NCI-H82 (cell line): ENCODE measurements around the gene SYT8.
"Not testable (repeated sequence)": the region's sequence is repeated elsewhere in the genome, so short reads cannot be mapped to it uniquely, and the experiment has no call there.

ENCODE experiments used
- DNase-seq: peaks from one replicate; lab custom pipeline; 2025; lab: John Stamatoyannopoulos, UW

The SYT8 gene

DNA sequence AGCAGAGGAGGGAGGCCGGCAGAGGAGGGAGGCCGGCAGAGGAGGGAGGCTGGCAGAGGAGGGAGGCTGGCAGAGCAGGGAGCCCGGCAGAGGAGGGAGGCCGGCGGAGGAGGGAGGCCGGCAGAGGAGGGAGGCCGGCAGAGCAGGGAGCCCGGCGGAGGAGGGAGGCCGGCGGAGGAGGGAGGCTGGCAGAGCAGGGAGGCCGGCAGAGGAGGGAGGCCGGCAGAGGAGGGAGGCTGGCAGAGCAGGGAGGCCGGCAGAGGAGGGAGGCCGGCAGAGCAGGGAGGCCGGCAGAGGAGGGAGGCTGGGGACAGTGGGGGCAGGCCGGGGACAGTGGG lies 39.0 kb downstream of the SYT8 start:
- not testable (repeated sequence) for DNase-seq

DNA sequence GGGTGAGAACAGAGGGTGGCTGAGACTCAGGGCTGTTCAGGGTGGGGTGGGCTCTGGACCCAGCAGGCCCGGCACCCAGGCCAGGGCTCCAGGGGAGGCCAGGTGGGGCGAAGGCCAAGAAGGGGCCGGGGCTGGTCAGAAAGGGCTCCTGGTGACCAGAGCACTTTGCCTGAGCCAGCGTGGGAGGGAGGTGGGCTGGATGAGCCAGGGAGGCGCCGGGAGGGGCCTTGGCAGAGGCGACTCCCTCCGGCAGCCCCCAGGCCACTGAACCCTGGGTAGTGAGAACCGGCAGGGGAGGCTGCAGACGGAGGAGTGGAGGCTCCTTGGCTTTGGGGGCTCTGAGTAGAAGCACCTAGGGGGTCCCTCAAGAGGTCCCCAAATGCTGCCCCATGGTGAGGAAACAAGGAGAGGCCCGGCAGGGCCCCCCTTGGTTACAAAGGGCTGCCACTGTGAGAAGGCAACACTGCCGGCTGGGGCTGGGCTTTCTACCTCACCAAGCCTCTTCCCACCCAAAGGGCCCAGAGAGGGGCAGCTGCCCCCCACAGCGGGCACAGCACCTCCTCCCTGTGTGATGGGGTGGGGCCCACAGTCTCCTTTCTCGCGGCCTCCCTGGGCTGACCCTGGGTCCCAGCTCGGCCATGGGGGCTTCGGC lies 39.8 kb downstream of the SYT8 start:
- not testable (repeated sequence) for DNase-seq

DNA sequence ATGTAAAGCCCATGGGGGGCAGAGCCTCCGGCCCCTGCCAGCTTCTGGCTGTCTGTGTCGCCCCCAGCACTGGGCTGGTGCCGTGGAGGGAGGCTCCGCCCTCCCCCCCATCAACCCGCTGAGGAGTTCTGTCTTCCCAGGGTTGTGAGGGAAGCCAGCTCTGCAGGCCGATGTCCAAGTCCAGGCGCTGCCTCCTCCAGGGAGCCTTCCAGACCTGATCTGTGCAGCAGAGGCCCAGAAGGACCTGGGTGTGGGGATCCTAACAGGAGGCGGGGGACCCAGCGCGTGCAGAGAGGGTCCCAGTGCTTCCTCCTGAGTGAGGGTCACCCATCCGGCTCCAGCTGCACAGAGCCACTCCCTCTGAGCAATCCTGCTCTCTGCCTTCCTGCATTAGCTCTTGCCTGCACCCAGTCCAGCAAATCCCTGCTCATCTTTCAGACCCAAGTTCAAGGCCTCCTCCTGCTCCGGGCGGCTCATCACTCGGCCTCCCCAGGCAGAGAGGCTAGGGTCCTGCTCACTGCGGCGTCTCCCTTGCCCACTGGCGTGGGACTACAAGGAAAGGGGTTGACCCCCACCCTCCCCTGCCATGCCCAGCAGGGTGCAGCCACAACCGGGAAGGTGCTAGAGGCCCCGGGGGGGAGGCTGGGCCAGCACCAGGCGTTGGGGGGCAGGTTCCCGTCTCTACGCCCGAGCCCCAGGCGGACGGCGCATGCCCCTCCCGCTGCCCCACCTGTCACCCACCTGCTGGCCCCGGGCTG lies 40.5 kb downstream of the SYT8 start:
- no peak for DNase-seq

DNA sequence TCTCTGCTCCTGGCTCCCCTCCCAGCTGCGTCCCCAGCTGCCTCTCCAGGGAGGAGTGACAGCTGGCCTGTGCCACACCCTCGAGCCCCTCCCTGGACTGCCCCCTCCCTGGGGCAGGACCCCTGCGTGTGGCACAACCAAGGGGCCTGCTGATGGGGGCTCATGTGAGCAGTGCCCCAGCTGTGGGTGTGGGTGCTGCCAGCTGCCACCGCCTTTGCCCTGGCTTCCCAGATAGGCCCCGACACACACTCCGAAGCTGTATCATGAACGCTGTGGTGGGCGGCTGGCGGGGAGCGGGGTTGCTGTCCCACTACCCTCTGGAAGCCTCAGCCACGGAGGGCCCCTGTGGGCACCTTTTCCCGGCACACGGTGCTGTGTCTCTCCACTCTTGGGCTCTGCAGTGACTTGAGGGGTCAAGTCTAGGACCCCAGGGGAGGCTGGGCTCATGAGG lies 41.1 kb downstream of the SYT8 start:
- not testable (repeated sequence) for DNase-seq

DNA sequence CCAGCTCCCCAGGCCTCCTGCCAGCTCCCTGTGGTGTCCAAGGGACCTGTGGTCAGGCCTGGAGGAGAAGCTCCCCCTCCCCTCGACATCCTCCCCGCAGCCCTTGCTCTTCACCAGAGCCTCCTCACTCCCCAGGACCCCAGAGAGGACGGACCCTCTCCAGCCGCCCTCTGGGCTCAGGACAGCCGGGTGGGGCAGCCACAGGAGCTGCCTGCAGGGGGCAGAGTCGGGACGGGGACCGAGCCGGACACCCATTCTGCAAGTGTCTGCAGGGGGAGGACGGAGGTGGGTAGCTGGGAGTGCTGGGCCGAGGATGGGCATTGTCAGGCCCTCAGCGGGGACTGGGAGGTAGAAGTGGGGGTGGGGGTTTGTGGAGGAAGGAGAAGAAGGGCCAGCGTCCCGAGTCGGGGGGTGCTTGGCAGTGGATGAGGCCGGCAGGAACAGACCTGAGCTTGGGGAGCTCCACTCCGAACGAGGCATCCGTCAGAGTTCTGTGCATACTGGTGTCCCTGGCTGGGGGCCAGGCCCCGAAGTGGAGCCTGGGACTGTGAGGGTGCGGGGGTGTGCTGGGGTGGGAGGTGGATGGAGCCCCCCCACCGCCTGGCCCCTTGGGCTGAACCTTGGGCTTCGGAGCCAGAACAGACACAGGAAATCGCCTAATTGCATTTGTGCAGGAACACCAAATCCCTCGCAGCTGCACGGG lies 41.7 kb downstream of the SYT8 start:
- DNase-seq, result peak; percentile 13

DNA sequence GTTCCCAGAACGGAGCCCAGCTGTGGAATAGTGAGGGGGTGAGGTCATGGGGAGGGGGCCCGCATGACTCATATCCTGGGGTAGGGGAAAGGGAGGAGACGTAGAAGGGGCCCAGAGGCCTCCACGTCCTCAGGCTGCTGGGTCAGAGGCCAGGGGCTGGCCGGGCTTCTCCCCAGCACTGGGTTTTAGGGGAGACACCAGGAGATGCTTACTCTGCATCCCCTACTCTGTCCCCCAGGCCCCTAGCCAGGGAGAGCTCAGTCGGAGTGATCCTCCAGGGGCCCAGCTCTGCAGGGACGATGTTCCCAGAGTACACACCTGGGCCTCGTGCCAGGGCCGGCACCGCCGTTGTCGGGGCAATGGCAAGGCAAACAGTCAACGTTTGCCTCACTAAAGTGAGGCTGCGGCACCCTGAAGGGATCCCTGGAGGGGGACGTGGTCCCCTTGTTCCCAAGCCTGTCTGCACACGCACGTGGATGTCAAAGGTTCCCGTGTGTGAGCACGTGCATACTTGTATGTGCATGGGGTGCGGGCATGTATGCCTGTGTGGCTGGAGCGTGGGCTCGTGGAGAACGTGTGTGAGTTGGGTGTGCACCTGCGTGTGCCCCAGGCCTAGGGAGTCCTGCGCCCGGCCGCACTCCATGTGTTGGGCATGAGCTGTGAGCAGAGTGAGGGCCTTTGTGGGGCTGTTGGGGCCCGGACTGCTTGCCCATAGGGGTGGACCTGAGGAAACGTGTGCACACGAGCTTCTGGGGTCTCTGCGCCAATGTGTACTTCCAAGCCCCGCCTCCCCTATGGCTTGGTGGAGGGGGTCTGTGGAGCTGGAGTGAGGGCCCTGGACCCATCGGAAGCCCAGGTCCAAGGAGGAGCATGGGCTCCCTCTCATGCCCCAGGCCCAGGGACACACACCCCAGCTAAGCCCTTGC lies 42.7 kb downstream of the SYT8 start:
- DNase-seq, result no peak

DNA sequence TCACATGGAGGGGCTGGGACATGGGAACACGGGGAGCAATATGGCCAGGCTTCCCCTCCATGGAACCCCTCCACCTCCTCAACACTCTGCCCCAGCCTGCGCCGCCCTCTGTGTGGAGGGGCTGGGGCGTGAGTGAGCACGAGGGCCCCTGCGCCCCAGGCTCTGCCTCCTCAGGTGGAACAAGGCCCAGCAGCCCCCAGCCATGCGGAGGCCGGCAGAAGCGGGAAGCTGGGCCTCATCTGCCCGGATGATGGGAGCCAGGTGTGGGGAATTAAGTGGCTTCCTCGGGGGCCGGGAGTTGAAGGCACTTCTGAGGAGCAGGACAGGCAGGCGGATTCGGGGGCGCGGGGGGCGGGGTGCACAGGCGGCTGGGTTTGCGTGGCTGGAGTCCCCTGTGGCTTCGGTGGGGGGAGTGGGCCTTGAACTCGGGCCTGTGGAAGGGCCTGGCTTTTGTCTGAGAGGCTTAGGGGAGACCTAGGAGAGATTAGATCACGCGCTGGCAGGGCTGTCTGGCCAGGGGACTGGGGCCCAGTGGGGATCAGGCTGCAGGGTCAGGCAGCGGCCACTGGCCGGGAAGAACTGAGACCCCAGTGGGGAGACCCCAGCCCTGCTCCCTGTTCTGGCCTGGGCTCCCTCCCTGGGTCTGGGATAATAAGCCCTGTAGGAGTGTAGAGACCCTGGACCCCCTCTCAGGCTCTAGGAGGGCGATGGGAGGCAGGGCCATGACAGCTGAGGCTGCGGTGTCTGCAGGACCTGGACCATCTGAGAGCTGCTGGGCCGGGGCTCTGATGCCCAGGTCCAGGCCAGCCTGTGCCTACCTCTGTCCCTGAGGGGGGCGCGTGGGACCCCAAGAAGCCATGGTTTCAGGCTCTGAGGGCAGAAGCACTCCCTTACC lies 43.6 kb downstream of the SYT8 start:
- DNase-seq, result no peak

DNA sequence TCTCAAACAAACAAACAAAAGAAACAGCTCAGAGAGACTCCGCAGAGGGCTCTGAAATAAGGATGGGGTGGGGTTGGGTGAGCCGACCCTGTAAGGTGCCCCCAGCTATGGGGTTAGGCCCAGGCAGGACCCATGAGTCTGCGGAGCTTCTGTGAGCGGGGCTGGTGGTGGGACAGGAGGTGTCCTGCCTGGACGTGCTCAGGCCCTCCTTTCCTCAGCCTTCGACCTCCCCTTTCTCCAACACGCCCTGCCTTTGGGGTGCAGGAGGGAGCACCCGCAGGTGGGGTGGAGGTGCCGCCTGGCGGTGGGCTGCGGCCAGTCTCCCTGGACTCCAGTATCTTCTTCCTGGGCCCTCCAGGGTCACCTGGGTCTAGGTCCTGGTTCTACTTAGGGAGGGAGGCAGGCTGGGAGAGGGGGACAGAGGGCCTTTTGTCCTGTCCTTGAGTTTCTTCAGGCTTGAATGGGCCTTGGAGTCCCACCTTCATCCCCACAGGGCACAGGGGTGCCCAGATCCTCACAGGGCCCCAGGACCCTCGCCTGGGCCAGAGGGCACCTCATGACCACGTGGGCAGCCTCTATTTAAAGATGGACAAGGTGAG lies 44.7 kb downstream of the SYT8 start:
- DNase-seq, result no peak

DNA sequence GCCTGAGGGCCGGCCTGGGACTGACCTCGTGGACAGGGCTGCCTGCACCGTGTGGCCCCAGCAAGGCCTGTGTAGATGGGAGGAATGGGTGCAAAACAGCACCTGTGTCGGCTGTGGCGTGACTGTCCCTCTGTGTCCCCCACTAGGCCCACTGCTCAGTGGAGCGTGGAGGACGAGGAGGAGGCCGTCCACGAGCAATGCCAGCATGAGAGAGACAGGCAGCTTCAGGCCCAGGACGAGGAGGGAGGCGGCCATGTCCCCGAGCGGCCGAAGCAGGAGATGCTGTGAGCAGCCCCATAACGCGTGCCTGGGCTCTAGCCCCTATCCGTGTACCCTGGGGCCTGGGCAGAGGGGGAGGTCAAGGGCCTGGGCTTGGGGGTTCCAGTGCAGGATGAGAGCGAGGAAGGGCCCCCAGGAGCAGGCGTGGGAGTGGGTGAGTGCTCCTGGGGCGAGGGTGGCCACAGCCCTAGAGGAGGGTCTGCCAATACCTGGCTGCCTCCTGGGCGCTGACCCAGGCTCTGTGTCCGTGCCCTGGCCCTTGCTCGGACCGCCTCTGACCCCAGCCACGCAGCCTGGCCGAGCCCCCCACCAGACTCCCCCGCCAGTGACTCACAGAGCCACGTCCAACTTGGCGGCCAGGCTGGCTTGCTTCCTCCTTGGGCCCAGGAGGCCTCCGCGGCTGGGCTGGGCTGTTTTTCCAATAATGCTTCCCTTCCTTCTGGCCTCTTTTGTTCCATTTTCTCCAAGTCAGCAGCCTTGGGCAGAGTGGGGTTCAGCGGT lies 45.3 kb downstream of the SYT8 start:
- DNase-seq, result no peak

DNA sequence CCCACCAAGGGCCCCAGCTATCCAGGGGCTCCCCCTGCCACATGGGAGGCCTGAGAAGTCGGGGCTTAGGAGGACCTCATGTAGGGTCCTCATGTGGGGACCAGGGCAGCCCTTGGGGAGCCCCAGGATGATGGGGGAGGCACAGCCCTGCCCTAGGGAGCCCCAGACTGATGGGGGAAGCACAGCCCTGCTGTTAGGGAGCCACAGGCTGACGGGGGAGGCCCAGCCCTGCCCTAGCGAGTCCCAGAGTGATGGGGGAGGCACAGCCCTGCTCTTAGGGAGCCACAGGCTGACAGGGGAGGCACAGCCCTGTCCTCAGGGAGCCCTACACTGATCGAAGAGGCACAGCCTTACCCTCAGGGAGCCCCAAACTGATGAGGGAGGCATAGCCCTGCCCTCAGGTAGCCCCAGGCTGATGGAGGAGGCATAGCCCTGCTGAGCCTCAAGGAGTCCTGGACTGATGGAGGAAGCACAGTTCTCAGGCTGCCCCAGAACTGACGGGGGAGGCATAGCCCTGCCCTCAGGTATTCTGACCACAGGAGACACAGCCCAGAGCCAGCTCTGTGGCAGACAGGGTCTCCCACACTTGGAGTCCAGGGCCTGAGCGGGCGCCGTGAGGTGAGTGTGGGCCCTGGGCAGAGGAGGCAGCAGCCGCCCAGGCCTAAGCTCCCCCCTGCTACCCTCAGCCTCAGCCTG lies 46.1 kb downstream of the SYT8 start:
- no peak for DNase-seq

DNA sequence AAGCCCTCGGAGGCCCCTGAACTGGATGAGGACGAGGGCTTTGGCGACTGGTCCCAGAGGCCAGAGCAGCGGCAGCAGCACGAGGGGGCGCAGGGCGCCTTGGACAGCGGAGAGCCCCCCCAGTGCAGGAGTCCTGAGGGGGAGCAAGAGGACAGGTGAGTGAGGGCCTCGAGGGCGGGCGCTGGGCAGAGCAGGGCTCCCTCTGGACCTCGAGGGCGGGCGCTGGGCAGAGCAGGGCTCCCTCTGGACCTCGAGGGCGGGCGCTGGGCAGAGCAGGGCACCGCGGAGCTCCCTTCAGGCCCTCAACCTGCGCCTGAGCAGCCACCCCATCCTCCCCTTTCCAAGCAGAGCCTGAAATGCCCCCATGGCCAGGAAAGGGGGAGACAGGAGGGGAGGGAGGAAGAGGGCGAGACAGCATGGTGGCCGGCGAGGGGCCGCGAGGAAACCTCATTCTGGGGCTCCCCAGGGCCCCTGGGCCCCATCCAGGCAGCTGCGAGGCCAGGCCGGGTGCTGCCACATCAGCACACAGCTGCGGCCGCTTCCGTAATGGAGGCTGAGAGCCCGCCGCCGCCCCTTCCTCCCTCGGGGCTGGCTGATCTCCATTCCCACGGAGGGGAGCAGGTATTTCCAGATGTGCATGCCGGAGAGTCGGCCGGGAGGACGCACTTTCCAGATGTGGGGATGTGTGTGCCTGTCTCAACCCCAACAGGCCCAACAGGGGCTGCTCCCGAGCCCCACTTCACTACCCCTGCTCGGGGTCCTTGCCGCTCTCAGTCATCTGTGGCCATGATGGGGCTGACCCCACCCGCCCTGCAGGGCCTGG lies 46.9 kb downstream of the SYT8 start:
- DNase-seq, result no peak

DNA sequence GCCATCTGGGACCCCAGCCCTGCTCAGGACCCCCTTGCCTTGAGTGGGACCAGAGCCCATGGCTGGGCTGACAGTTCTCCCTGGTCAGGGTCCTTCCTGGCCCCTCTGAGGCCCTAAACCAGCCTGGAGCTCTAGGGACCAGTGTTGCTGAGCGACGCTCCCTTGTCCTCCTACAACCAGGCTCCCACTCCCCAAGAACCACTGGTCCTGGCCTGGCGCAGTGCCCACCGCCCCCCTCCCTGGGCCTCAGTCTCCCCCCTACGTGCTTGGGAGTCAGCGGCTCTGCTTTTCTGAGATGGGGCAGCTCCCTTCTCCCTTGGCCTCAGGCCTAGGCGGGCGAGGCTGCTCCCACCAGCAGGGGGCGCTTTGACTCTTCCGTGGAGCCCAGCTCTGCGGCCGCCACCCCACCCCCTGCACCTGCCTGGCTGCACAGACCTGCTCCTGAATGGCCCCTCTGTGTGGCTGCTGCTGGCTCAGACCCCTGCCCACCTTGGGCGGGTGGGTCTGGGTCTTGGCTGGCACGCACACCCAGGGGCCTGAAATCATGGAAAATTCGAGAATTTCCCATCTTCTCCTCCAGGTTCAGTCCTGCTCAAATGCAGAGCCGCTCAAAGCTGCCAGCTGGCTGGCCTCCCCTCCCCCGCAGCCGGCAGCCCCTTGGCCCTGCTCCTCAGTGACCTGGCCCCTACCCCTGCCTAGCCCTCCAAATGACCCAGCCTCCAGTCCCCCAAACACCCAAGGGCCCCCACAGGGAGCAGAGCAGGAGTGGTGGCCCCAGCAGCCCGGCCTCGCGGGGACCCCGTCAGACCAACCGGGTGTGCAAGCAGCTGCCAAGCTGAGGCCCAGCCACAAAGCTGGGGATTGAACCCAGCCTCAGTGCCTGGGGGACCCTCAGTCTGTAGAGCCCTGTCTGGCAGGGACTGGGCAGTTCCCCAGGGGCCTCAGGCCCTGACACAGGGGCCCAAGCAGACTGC lies 47.8 kb downstream of the SYT8 start:
- DNase-seq, result peak; percentile 73

DNA sequence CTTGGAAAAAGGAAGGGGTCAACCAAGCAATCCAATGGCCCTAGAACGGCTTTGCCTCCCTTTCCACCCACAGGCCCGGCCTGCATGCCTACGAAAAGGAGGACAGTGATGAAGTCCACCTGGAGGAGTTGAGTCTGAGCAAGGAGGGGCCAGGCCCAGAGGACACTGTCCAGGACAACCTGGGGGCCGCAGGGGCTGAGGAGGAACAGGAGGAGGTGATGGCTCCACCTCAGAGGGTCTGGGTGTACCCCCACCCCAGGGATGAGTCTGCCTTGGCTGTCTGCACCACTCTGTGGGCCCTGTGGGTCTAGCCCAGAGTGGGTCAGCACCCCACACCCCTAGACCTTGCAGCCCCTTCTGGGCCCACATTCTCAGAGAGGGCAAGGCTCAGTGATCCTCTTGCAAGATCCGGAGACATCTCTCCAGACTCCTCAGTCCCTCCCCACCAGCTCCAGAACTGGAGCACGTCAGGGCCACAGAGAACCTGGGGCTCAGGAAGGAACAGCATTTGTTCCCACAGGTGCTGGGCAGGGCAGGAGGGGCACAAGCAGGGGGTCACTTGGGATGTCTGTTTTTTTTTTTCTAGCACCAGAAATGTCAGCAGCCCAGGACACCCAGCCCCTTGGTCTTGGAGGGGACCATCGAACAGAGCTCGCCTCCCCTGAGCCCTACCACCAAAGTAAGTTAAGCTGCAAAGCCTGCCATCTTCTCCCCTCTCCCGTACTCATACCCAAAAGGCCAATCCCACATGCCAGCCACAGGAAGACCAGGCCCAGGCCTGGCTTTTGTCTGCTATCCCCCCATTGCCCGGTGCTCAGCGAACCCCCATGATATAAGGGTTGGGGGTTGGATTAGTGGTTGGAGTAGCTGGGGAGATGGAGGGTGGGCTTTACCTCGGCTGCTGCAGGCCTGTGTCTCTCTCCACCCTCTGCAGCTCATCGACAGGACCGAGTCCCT lies 48.8 kb downstream of the SYT8 start:
- no peak for DNase-seq

DNA sequence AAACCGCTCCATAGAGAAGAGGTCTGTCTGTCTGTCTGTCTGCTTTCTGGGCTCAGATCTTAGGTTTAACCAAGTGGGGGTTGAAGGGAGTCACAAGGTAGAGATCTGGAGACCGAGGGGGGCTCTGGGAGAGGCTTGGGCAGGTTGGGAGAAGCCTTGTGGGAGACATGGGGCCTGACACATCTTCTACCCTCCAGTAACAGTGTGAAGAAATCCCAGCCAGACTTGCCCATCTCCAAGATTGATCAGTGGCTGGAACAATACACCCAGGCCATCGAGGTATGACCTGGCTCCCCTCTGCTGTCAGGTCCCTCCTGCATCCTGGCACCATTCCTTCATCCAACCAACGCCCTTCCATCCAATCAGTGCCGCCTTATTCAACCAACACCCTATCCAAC lies 49.5 kb downstream of the SYT8 start:
- DNase-seq, result no peak

DNA sequence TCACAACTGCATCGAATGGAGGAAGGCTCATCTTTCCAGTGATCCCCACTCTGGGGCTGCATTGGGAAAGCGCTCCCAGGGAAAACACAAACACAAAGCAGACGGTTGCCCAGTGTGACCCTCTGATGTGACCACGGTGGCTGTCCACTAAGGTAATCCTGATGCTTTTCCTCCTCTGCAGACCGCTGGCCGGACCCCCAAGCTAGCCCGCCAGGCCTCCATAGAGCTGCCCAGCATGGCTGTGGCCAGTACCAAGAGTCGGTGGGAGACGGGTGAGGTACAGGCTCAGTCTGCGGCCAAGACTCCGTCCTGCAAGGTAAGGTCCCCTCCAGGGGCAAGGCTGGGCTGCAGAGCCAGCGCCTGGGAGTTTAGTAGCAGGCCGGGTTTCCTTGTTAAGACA lies 51.8 kb downstream of the SYT8 start:
- DNase-seq, result not testable (repeated sequence)
